ENCODE results near the gene KIAA0513.

KIAA0513 gene

DNA sequence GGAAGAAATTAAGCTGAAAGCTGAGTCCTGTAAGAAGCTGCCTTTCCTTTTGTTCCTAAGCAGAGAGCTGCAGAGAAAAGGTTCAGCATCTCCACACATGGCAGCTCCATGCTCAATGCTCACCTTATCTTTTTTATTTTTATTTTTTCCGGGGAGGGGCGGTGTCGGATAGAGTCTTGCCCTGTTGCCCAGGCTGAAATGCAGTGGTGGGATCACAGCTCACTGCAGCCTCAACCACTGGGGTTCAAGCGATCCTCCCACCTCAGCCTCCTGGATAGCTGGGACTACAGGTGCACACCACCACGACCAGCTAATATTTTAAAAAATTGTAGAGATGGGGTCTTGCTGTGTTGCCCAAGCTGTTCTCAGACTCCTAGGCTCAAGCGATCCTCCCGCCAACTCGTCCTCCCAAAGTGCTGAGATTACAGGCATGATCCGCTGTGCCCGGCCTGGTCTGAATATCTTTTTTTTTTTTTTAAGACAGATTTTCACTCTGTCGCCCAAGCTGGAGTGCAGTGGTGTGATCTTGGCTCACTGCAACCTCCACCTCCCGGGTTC lies 112.9 kb downstream of the KIAA0513 start:
- Histone ChIP-seq H3K4me3 (replicated peaks; ENCODE audit: low read depth, low read length) (no peak overlapping the region), H3K36me3 (ENCODE audit: control insufficient read depth, insufficient read depth, low read length) (no peaks in the 10 kb centered on the region), H3K27me3 (replicated peaks; ENCODE audit: control insufficient read depth, insufficient read depth, low read length) (no peaks in the 10 kb centered on the region; the same call in 1 of the 2 replicates)
- no peak for TF ChIP-seq CTCF (IDR thresholded peaks at IDR 0.05; ENCODE audit: insufficient read depth, low read length, poor library complexity, severe bottlenecking)
- no peak for DNase-seq (ENCODE audit: extremely low read depth, insufficient read length)

- Histone ChIP-seq H3K36me3 (ENCODE audit: control insufficient read depth, insufficient read depth, low read length) (no peaks in the 10 kb centered on the region), H3K4me3 (replicated peaks; ENCODE audit: low read depth, low read length) (no peak overlapping the region), H3K27me3 (replicated peaks; ENCODE audit: control insufficient read depth, insufficient read depth, low read length) (no peaks in the 10 kb centered on the region; the same call in 1 of the 2 replicates)
- no peak for DNase-seq (ENCODE audit: extremely low read depth, insufficient read length)
- TF ChIP-seq CTCF (IDR thresholded peaks at IDR 0.05; ENCODE audit: insufficient read depth, low read length, poor library complexity, severe bottlenecking): no peak
These were observed 114.0 kb downstream of the KIAA0513 start for GRCh38 chr16:85141491-85142128.

- no peak overlapping the region for H3K4me3 ChIP-seq (replicated peaks; ENCODE audit: low read depth, low read length)
- no peaks in the 10 kb centered on the region for H3K36me3 ChIP-seq (ENCODE audit: control insufficient read depth, insufficient read depth, low read length)
- H3K27me3 ChIP-seq (replicated peaks; ENCODE audit: control insufficient read depth, insufficient read depth, low read length): no peaks in the 10 kb centered on the region; the same call in 1 of the 2 replicates
- no peak for DNase-seq (ENCODE audit: extremely low read depth, insufficient read length)
- TF ChIP-seq CTCF (IDR thresholded peaks at IDR 0.05; ENCODE audit: insufficient read depth, low read length, poor library complexity, severe bottlenecking): no peak
These were observed 114.5 kb downstream of the KIAA0513 start for GRCh38 chr16:85142129-85142513.

- H3K4me3 ChIP-seq (replicated peaks; ENCODE audit: low read depth, low read length): no peak overlapping the region
- TF ChIP-seq CTCF (IDR thresholded peaks at IDR 0.05; ENCODE audit: insufficient read depth, low read length, poor library complexity, severe bottlenecking): no peak
- no peaks in the 10 kb centered on the region; the same call in 1 of the 2 replicates for H3K27me3 ChIP-seq (replicated peaks; ENCODE audit: control insufficient read depth, insufficient read depth, low read length)
- DNase-seq (ENCODE audit: extremely low read depth, insufficient read length): no peak
- no peaks in the 10 kb centered on the region for H3K36me3 ChIP-seq (ENCODE audit: control insufficient read depth, insufficient read depth, low read length)
These were observed 115.2 kb downstream of the KIAA0513 start for GRCh38 chr16:85142771-85143211.
